Regular cardiac myocyte (primary cell): ENCODE results near the gene MFN1. TPM values are rescaled to one million over a fixed set of nuclear protein-coding genes. Genes with fewer than 3 reads are reported as not detected.

Experiments
- total RNA-seq: library from RNA; depleted of rRNA; stranded (reverse); fragments of >200 nt; gene quantifications from 2 replicates; pipeline ENCODE4 v1.2.3, GENCODE V29; 2014

MFN1 gene
- 48.2 and 54.1 TPM in 2 replicates for total RNA-seq

DNA sequence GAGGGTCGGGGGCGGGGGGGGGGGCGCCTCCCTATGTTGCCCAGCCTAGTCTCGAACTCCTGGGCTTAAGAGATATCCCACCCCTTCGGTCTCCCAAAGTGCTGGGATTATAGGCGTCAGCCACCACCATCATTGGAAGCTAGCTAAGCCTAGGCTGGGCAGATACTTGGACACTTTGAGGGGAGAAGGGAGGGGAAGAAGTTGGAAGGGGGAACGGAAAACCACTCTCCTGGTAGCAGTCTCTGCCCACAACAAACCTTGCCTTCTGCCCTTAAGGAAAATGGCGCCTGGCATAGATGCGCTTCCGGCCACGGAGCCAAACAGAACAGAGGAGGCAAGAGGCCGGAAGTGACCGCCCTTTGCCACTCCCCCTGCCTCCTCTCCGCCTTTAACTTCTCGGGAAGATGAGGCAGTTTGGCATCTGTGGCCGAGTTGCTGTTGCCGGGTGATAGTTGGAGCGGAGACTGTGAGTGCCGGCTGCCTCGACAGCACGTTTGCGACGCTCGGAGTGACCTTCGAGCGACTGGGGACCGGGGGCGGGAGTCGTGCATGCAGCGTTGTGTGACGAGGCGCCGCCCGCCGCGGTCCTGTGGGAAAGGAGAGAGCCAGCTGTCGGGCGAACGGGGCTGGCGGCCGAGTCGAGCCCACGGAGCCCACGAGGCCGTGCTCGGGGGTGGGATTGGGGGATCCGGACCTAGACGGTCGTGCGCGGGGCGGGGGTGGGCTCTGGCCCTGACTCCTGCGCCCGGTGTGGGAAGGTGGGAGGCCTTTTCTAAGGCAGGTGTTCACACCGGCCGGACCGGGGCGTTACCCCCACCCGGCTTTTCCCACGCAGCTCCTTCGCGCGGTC, at the start of gene MFN1:
MFN1 (plus strand) TSS at position 365 of the 850 bp plus-strand sequence. CDS start 1,143 bp downstream, outside the sequence.

DNA sequence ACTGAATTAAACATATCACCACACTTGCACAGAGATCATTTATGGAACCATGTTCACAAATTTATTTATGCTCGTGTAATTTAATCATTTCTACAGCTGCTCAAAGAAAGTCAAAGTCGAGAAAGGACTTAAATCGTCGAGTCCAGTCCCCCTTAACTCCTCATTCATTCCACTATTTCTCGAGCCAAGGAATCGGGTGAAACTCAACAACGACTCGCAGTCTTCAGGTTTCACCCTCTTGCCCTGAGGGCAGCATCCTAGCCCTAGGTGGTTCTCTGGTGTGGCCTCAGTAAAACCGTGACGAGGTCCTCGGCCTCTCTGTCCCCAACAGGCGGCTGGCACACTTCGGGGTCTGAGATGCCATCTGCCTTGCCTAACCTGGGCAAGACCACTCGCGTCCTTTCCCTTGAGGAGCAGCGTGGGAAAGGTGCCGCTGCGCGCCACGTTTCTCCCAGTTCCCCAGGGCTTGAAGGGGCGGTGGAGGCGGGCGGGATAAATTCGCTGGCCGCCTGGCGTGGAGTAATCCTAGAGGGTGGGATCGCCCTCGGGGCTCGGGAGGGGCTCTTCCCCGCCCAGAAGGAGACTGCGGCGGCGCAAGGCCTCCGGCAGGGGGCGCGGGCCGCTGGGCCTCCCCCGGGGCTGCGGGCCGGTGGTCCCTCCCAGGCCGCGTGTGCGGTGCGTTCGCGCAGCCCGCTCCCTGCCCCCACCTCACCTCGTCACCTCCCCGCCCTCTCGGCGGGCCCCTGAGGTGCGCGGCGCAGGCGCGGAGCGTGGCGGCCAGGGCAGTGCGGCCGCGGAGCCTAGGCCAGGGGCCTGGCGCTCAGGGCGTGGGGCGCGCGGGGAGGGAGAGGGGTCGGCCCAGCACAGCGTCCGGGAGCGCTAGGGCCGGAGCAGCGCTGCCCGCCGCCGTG, 25.0 kb upstream of the MFN1 start, which contains the start of gene ZNF639:
ZNF639 (plus strand) TSS at position 746 of the 911 bp plus-strand sequence. CDS start 5,263 bp downstream, outside the sequence.

Other genes starting within 250 kb of the MFN1 start
- 29.7 and 32.1 TPM in 2 replicates for gene PIK3CA, start 199.4 kb upstream of the MFN1 start, total RNA-seq
- 0.77 and 0.85 TPM in 2 replicates for gene KCNMB3, start 96.6 kb upstream of the MFN1 start, total RNA-seq
- 36.6 and 42.4 TPM in 2 replicates for gene ZNF639, start 24.7 kb upstream of the MFN1 start, total RNA-seq
- 78.4 and 104 TPM in 2 replicates for gene GNB4, start 103.8 kb downstream of the MFN1 start, total RNA-seq
- gene ACTL6A, start 215.2 kb downstream of the MFN1 start, total RNA-seq, result 53.3 and 95.5 TPM in 2 replicates